NCI-H460 (cell line): ENCODE measurements around the gene ZNF236. TPM values are rescaled to one million over a fixed set of nuclear protein-coding genes. Genes with fewer than 3 reads are reported as not detected.
A peak's percentile ranks its signal among the peaks of the same experiment; 100 is the strongest.

ENCODE experiments used
- DNase-seq: peaks from one replicate; pipeline ENCODE4 v3.0.0-alpha.2; 2016; ENCODE audit warnings: low read depth; ENCODE audit errors: extremely low read depth
- total RNA-seq: library from RNA; depleted of rRNA; stranded (reverse); fragments of >200 nt; shearing (Covaris generic); gene quantifications from 2 replicates; pipeline ENCODE4 v1.2.3, GENCODE V29; 2014

Gene ZNF236
- total RNA-seq, 1 experiment from 2014 or later = 4.7 TPM

DNA sequence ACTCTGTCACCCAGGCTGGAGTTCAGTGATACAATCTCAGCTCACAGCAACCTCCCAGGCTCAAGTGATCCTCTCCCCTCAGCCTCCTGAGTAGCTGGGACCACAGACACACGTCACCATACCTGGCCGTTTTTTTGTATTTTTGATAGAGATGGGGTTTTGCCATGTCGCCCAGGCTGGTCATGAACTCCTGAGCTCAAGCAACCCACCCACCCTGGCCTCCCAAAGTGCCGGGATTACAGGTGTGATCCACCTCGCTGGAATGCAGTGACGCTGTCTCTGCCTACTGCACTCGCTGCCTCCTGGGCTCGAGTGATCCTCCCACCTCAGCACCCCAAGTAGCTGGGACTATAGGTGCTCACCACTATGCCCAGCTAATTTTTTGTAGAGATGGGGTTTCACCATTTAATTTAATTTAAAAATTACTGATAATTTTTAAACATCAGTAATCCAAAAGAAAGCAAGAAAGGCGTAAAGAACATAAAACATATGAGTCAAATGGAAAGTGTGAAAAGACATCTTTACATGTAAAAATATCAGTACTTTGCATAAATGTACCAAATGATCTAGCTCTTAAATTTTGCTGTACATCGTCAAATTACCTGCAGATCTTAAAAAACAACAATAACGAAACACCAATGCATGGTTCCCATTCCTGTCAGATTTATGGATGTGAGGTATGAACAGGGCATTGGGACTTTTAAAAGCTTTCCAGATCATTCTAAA is 2.8 kb upstream of the ZNF236 start:
- no peak for DNase-seq

- no peak for DNase-seq
These were observed 942 bp upstream of the ZNF236 start for GRCh38 chr18:76821356-76821874.

DNA sequence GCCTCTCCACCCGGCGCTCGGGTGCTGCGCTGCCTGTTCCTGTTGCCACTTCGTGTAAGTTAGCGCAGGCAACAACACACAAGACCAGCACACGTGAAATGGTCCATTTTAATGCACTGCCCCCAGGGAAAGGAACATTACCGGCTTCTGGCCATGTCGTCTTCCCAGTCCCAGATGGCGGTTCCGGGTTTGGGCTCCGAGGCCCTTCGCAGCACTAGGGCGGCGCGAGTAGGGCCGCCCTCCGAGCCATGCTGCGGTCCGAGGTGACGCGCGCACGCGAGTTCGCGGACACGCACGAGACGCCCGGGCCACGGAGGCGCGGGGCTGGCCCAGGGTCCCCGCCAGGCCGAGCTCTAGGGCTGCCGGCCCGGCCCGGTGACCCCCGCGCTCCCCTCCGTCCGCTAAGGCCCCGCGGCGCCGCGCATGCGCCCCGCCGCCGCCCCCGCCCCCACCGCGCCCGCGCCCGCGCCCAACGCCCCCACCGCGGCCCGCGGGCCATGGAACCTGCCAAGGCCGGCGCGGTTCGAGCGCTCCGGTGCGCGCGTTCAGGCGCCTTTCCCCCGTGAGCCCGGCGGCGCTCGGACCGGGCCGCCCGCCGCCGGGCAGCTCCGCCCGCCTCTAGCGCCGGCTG is 367 bp upstream of the ZNF236 start:
- peak; percentile 9 for DNase-seq

DNA sequence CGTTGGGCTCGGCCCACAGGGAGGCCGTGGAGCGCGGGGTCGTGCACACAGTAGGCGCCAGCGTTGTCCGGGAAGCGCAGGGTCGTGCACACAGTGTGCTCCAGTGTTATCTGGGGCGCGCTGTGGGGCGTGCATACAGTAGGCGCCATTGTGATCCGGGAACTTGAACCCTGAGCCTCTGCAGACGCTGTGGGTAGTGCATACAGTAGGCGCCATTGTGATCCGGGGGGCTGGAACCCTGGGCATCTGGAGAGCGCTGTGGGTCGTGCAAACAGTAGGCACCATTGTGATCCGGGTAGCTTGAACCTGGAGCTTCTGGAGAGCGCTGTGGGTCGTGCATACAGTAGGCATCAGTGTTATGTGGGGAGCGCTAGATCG is 793 bp downstream of the ZNF236 start:
- DNase-seq = no peak

DNA sequence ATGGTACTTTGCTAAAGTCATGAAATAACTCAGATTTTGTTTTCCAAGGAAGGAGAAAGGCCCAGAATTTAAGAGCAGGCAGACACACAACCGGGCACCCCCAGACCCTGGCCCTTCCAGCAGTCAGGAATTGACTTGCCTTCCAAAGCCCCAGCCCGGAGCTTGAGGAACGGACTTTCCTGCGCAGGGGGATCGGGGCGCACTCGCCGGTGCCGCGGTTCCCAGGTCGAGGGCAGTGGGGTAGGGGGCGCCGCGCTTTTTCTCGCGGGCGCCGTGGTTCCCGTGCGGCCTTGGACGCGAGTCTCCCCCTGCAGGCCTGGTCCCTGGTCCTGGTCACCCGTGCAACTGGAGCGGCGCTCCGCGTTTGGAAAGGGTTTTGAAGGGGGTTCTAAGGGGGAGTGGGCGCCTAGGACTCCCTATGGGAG is 1.2 kb downstream of the ZNF236 start:
- peak; percentile 15 for DNase-seq

DNA sequence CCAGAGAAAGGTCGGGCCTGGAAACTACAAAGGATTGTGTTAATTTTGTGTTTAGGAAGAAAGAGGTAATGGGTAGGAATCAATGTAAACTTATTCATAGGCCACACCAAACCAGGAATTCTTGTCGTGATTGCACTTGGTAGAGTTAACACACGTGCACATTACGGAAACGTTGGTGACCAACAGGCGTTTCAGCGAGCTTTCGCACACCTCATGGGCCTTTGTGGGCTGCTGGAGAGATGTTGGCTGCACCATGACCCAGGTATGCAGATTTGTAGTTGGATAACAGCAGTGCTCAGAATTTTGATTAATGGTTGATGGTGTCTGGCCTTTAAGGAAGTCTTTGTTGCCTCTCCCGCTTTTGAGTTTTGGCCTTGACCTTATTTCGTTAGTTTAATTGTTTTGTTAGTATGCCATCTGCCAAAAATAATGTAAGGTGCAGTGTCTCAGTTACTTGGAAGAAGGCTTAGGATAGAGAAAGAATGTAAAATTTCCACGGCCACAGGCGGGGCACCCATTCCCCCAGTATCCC is 1.9 kb downstream of the ZNF236 start:
- no peak for DNase-seq

DNA sequence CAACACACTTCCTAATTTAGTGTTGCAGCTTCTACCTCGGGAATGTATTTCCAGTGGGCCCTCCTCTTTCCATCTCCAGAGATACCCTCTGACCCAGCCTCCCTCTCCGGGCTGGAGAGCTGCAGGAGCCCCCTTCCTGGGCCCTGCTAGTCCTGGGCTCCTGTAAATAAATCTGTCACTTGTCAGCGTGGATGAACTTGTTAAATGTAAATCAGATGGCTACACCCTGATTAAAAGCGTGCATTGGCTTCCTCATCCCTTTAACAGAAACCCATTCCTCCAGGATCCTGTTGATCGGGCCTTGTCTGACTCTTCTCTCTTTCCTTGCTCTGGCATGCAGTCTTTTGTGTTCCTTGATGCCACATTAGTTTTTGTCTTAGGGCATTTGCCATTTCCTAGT is 2.4 kb downstream of the ZNF236 start:
- no peak for DNase-seq

- DNase-seq = no peak
These were observed 5.1 kb downstream of the ZNF236 start for GRCh38 chr18:76827205-76828200.

DNA sequence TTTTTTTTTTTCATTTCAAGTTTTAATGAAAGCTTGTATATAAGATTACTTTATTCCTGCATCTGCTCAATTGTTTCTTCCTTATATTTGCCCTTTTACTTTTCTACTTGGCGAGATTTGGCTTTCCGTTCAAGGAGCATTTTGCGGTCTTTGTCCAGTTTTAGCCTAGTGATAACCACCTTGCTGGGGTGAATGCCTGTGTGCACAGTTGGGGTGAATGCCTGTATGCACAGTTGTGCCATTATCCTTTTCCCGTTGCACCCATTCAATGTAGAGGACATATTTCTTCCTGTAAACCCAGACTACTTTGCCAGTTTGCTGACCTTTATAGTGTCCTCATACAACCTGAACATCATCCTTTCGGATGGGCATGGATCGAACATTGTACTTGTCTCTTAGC is 12.0 kb downstream of the ZNF236 start:
- no peak for DNase-seq

GRCh38 chr18:76835380-76835779 is 13.0 kb downstream of the ZNF236 start:
- DNase-seq = no peak

DNA sequence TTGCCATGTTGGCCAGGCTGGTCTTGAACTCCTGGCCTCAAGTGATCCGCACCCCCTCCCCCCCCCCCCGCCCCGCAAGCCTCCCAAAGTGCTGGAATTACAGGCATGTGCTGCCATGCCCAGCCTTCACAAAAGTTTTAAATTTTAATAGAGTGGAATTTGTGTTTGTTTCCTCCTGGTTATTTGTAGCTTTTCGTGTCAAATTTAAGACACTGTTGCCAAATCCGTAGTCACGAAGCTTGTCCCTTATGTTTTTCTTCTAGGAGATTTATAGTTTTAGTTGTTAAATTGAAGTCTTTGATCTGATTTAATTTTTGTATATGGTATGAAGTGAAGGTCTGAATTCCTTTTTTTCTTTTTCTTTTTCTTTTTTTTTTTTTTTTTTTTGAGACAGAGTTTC is 14.7 kb downstream of the ZNF236 start:
- DNase-seq = no peak

DNA sequence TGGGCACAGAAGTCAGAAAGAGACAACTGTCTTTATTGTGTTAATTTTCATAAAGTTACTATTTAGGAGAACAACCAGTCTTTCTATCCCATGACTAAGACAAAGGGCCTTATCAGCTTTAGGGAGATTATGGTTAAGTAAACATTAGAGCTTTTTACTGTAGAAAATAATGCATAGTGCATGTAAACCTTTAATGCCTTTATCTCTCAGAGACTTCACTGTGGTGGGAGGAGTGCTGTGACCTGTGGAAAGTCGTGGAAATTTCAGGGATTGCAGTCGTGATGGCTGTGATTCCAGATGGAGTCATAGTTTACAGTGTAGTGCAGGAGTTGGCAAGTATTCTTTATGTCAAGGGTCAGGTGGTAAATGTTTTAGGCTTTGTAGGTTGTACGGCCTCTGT is 15.8 kb downstream of the ZNF236 start:
- DNase-seq = no peak

GRCh38 chr18:76839086-76839794 is 16.9 kb downstream of the ZNF236 start:
- DNase-seq = no peak

GRCh38 chr18:76842837-76843530 is 20.6 kb downstream of the ZNF236 start:
- no peak for DNase-seq

- no peak for DNase-seq
These were observed 21.8 kb downstream of the ZNF236 start for GRCh38 chr18:76844144-76844543.

DNA sequence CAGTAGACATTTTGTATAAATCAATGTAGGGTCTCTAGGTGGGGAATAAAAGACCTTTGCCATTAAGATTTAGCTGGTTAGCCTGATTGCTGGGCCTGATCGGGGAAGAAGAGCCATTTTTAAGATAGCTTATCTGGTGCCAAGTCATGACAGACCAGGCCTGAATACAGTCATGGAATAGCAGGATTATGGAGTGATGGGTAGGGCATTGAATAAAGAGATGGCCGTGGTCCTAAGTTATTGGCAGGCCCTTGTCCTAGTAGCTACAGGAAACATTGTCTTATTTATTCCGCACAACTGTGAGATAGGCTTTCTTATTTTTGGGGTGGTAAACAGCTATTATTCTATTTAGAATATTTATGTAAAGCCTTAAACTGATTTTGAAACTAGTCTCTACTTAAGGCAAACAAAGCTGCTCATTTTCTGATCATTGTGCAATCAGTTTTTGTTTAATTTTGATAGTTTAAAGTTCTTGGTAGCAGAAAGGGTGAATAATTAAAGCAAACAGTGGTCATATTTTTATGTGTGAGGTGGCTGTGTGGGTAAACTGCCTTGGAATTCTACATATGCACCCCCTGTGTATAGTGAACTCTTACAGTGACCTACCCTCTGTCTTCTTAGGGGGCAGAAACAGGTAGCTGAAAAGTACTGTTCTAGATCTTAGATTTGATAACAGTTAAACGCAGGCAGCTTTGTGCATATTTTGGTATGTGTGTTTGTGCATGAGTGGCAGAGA is 22.6 kb downstream of the ZNF236 start:
- no peak for DNase-seq

- DNase-seq = no peak
These were observed 23.9 kb downstream of the ZNF236 start for GRCh38 chr18:76846217-76846616.

GRCh38 chr18:76847916-76848315 is 25.6 kb downstream of the ZNF236 start:
- DNase-seq = no peak

DNA sequence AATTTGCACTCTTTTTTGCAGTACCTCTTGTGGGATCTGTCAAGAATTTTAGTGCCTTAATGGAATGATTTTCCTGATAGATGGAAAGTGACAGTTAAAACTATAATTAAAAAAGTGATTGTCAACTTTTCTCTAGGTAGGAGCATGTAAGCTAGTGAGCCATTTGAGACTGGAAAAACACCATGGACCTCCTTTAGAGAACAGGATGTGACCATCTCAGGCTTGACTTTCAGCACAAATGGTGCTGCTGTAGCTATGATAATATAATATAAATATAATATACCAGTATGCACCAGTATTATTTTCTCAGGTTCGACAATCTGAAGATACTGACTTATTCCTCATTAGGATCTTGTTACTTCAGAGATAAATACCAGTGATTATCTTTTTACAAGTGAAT is 27.8 kb downstream of the ZNF236 start:
- DNase-seq = no peak
